ENCODE results near the gene MAB21L1.

MAB21L1 gene

DNA sequence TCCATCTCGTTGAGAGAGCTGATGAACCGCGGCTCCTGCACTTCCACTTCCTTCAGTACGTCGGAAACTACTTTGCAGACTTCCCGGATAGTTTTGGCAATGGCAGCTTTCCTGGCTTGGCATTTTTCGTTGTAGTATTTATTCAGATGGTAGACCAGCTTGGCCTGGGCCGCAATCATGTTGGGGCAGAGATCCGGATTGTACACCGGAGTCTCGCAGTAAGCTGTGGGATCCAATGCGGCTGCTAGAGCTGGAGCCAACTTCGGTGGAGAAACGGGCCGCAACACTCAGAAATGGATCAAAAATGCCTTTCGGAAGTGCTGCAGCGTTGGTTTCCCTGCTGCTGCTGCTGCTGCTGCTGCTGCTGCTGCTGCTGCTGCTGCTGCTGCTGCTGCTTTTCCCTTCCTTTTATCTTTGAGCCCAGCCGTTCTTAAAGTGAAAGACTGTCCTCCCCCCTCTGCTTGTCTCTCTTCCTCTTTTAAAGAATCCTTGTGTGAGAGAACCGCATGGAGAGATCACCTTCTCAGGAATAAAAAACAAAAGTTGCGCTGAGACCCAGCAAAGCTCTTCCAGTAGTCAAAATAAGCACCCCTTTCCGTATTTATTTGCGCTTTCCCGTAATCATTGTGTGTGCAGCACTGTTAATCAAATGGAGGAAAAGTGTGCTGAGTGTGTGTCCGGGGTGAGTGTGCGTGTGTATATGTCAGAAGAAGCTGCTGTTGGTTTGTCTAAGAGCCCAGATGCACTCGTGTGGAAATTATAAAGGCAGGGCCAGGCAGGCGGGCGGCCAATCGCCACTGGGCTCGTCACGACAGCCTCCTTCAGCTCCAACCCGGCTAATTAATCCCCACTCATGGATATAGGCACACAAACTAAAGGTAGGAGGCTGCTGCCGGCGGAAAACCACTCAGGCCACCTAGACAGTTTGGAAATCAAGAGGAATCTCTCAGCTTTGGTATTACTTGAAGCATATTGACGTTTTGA, at the start of gene MAB21L1:
TSS of gene MAB21L1 (minus strand) at position 730 of the 984 bp plus-strand sequence. CDS start at position 179, 551 bp downstream.
- Mint-ChIP-seq H3K4me3 (peak within 1 kb of the TSS; percentile 84), H3K4me1 (peaks cover 36% of the 10 kb centered on the region), H3K27ac (peak within 1 kb of the TSS; percentile 55), H3K9me3 (peaks cover 2% of the 10 kb centered on the region), H3K27me3 (peaks cover 66% of the 10 kb centered on the region), H3K36me3 (no peaks in the 10 kb centered on the region)
- ATAC-seq = peak; percentile 64

GRCh38 chr13:35524171-35524570, 47.7 kb upstream of the MAB21L1 start:
- no peaks in the 10 kb centered on the region for H3K36me3 Mint-ChIP-seq
- H3K27me3 Mint-ChIP-seq = no peaks in the 10 kb centered on the region
- H3K4me3 Mint-ChIP-seq = no peak overlapping the region
- H3K27ac Mint-ChIP-seq = no peak overlapping the region
- no peaks in the 10 kb centered on the region for H3K9me3 Mint-ChIP-seq
- H3K4me1 Mint-ChIP-seq = no peaks in the 10 kb centered on the region
- no peak for ATAC-seq

GRCh38 chr13:35518337-35518946, 42.0 kb upstream of the MAB21L1 start:
- Mint-ChIP-seq H3K9me3 (no peaks in the 10 kb centered on the region), H3K36me3 (no peaks in the 10 kb centered on the region), H3K27me3 (no peaks in the 10 kb centered on the region), H3K27ac (no peak overlapping the region), H3K4me3 (no peak overlapping the region), H3K4me1 (no peaks in the 10 kb centered on the region)
- ATAC-seq = no peak

GRCh38 chr13:35514801-35515502, 38.5 kb upstream of the MAB21L1 start:
- H3K9me3 Mint-ChIP-seq = no peaks in the 10 kb centered on the region

GRCh38 chr13:35514061-35514477, 37.6 kb upstream of the MAB21L1 start:
- Mint-ChIP-seq H3K9me3 (no peaks in the 10 kb centered on the region), H3K27ac (no peak overlapping the region), H3K4me3 (no peak overlapping the region), H3K36me3 (no peaks in the 10 kb centered on the region), H3K4me1 (no peaks in the 10 kb centered on the region), H3K27me3 (no peaks in the 10 kb centered on the region)
- ATAC-seq = no peak

More at GRCh38 chr13:35514801-35515502, 38.5 kb upstream of the MAB21L1 start:
- H3K27ac Mint-ChIP-seq = no peak overlapping the region
- no peak overlapping the region for H3K4me3 Mint-ChIP-seq
- no peaks in the 10 kb centered on the region for H3K4me1 Mint-ChIP-seq
- ATAC-seq = no peak
- H3K36me3 Mint-ChIP-seq = no peaks in the 10 kb centered on the region
- no peaks in the 10 kb centered on the region for H3K27me3 Mint-ChIP-seq

DNA sequence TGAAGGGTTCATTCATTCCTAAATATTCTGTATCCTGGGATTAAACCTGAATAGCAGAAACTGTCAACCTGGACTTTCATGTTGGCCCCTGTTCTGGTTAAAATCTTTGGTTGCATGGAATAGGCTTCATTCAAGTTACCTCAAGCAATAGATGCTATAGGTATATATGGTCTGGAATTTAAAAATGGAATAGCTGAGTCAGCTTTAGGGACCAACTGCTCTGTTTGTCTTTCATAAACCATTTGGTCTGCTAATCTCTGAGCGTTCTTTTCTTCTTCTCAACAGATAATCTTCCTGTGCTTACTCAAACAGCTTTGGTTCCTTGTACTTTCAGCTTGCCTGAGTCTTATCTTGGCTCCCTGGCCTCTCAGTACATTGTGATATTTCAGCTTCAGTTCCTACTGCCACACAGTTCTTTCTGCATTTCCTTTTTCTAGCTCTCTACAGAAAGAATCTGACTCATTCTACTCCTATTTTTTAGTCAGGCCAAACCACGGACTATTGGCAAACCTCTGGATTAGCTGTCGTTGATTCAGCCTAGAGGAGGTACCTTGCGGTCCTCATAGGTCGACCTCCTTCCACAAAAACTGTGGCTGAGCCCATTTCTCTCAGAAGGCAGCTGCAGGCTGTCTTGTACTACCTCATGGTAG, 35.9 kb upstream of the MAB21L1 start:
- Mint-ChIP-seq H3K4me3 (no peak overlapping the region), H3K36me3 (no peaks in the 10 kb centered on the region), H3K27ac (no peak overlapping the region), H3K4me1 (no peaks in the 10 kb centered on the region), H3K9me3 (no peaks in the 10 kb centered on the region), H3K27me3 (no peaks in the 10 kb centered on the region)
- peak; percentile 47 for ATAC-seq

DNA sequence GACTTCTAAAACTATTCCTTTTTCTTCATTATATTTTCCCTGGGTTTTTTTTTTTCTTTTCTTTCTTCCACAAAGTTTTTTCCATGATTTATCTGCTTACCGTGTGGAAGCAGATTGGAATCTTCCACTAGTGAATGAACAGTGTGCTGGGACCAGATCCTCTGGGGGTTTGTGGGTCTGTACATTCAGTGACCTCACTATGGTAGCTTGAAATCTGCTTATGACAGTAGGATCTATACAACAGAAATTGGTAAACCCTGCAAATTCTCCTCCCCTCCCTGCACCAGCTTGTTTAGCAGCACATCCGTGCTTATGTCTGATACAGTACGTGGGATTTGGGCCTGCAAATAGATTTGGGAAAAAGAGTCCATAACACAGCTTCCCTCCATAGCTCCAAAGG, 26.0 kb upstream of the MAB21L1 start:
- Mint-ChIP-seq H3K4me1 (no peaks in the 10 kb centered on the region), H3K4me3 (no peak overlapping the region), H3K27ac (no peak overlapping the region), H3K36me3 (no peaks in the 10 kb centered on the region), H3K9me3 (no peaks in the 10 kb centered on the region), H3K27me3 (no peaks in the 10 kb centered on the region)
- ATAC-seq = no peak

DNA sequence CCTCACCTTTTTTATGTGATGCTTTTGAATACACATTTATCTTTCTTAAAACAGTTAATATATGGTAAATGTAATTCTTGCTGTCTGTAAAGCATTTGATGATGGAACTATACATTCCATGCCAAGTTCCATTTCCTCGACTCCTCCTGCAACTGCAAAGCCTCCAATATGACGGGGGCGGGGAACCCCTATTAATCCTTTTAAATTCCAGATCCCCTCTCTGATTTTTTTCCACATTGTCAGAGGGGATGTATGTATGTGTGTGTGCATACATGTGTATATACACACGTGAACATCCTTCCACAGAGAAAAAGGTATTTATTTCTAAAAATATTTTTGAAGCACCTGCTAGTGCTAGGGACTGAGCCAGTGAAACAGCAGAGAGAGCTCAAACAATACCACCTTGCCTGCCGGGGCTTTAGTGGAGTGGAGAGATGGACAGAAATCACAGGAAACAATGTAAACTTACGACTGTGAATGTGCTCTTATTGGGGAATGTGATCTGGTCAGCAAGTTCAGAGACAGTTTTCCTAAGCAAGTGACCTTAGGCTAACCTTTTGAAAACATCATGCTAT, 25.3 kb upstream of the MAB21L1 start:
- Mint-ChIP-seq H3K27ac (no peak overlapping the region), H3K4me1 (no peaks in the 10 kb centered on the region), H3K27me3 (no peaks in the 10 kb centered on the region), H3K36me3 (no peaks in the 10 kb centered on the region), H3K9me3 (no peaks in the 10 kb centered on the region), H3K4me3 (no peak overlapping the region)
- no peak for ATAC-seq

DNA sequence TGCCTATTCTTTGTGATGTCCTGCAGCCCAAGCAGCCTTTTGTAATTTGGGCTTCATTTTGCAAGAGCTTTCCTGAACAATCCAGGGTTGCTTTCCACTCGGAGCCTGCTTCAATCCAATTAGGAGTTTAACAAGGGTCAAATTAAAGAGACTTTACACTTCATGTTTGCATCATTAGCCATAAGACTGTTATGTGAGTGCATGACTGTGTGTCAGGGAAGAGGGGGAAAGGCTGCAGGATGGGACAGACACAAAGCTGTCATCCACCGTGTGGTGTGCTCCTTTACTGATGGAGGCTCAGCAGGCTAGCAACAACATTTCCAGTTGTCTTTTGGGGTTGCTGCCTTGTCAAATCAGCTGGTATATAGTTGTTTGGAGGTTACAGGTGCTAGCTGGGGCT, 23.7 kb upstream of the MAB21L1 start:
- H3K36me3 Mint-ChIP-seq = no peaks in the 10 kb centered on the region
- H3K4me3 Mint-ChIP-seq = no peak overlapping the region
- H3K4me1 Mint-ChIP-seq = no peaks in the 10 kb centered on the region
- no peaks in the 10 kb centered on the region for H3K9me3 Mint-ChIP-seq
- no peak overlapping the region for H3K27ac Mint-ChIP-seq
- no peaks in the 10 kb centered on the region for H3K27me3 Mint-ChIP-seq
- ATAC-seq = no peak

DNA sequence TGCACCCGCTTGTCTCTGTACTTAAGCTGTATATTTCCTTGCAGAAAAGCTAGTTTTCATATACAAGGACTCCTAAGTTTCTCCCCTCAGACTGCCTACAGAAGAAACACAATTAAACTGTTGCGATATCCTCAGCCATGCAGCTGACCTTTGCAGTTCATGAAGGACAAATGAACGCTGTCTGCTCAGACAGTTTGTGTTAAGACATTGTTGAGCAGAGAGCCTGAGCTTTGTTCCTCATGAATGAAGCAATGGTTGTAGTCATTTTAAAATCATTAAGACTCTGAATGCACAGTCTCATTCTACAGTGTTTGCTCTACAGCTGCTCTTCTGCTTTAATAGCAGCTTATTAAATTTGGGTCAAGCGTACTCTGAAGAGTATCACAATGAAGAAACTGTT, 23.2 kb upstream of the MAB21L1 start:
- Mint-ChIP-seq H3K36me3 (peaks cover 3% of the 10 kb centered on the region), H3K4me1 (no peaks in the 10 kb centered on the region), H3K27me3 (no peaks in the 10 kb centered on the region), H3K4me3 (no peak overlapping the region), H3K9me3 (no peaks in the 10 kb centered on the region), H3K27ac (no peak overlapping the region)
- no peak for ATAC-seq

- no peak overlapping the region for H3K27ac Mint-ChIP-seq
- peaks cover 7% of the 10 kb centered on the region for H3K36me3 Mint-ChIP-seq
- H3K4me3 Mint-ChIP-seq = no peak overlapping the region
- H3K4me1 Mint-ChIP-seq = no peaks in the 10 kb centered on the region
- H3K9me3 Mint-ChIP-seq = peaks cover 3% of the 10 kb centered on the region
- ATAC-seq = no peak
- no peaks in the 10 kb centered on the region for H3K27me3 Mint-ChIP-seq
Measured at GRCh38 chr13:35499196-35499662, 22.7 kb upstream of the MAB21L1 start.

GRCh38 chr13:35498231-35498630, 21.7 kb upstream of the MAB21L1 start:
- no peaks in the 10 kb centered on the region for H3K27me3 Mint-ChIP-seq
- no peaks in the 10 kb centered on the region for H3K4me1 Mint-ChIP-seq
- H3K9me3 Mint-ChIP-seq = peaks cover 3% of the 10 kb centered on the region
- no peak for ATAC-seq
- peaks cover 9% of the 10 kb centered on the region for H3K36me3 Mint-ChIP-seq
- H3K27ac Mint-ChIP-seq = no peak overlapping the region
- H3K4me3 Mint-ChIP-seq = no peak overlapping the region

DNA sequence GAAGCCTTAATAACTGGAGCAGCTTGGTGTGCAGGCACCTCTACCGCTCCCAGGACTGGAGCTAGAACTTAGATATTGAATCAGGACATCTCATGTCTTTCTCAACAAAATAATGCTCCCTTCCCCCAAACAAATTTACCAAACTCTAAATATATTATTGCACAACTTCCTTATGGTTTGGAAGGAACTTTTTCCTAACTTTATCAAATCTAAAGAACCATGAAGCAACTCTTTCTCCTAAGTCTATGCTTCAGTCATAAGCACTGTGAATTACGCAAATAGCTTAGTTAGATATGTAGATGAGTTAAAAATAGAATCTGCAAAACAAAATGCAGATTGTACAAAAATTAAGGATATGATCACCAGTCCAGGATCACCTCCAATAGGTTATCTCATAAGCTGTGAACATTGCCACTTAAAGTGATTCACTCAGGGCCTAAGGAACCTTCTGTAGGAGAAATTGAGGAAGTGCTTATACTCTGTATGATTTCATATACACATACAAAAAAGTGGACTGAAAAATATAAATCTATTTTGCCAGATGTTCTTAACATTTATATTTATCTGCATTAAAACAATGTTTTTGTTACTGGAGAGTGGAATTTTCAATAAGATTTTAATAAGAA, 20.4 kb upstream of the MAB21L1 start:
- H3K36me3 Mint-ChIP-seq = peaks cover 9% of the 10 kb centered on the region
- H3K4me1 Mint-ChIP-seq = no peaks in the 10 kb centered on the region
- no peak overlapping the region for H3K27ac Mint-ChIP-seq
- no peaks in the 10 kb centered on the region for H3K27me3 Mint-ChIP-seq
- H3K9me3 Mint-ChIP-seq = peaks cover 6% of the 10 kb centered on the region
- H3K4me3 Mint-ChIP-seq = no peak overlapping the region
- no peak for ATAC-seq

- Mint-ChIP-seq H3K27ac (no peak overlapping the region), H3K36me3 (peaks cover 12% of the 10 kb centered on the region), H3K27me3 (no peaks in the 10 kb centered on the region), H3K4me3 (no peak overlapping the region), H3K9me3 (peaks cover 6% of the 10 kb centered on the region), H3K4me1 (no peaks in the 10 kb centered on the region)
- no peak for ATAC-seq
Measured at GRCh38 chr13:35496006-35496405, 19.5 kb upstream of the MAB21L1 start.

Data from stimulated activated memory B cell treated with anti-CD40 and anti-IgM and Interleukin-4, amounts not matched to agents 10 μg/mL and 1 μg/mL and 100 μg/mL, for 72 hours (primary cell).